HG03520 (cell line): ENCODE measurements around the gene SLPI.

Experiments
- ATAC-seq: cut with Tn5 transposase; IDR thresholded peaks from one replicate; pipeline ENCODE4 v1.9.1; 2021; ENCODE audit warnings: mild to moderate bottlenecking, moderate library complexity; ENCODE audit not compliant: unreplicated experiment

SLPI gene

GRCh38 chr20:45275338-45275737 is 21.0 kb upstream of the SLPI start:
- no peak for ATAC-seq

- ATAC-seq: no peak
These were observed 15.4 kb upstream of the SLPI start for GRCh38 chr20:45269754-45270270.

GRCh38 chr20:45269056-45269455 is 14.7 kb upstream of the SLPI start:
- no peak for ATAC-seq

DNA sequence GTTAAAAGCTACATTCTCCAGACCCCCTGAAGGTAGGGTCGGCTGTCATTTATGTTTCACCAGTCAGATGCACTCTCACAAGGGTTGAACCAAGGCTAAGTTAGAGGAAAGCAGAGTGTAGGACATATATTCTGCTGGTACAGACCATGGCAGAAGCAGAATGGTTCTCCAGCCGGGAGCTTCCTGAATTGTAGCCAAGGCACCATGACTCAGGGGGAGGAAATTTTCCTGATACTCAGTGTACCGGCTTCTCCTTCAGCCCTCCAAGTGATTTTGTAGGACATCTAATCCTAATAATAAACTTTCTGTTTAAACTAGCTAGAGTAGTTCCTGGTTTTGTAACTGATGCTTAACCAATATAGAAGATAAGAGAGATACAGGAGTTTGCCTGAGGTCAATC is 14.2 kb upstream of the SLPI start:
- no peak for ATAC-seq

GRCh38 chr20:45266977-45267376 is 12.6 kb upstream of the SLPI start:
- ATAC-seq: no peak

DNA sequence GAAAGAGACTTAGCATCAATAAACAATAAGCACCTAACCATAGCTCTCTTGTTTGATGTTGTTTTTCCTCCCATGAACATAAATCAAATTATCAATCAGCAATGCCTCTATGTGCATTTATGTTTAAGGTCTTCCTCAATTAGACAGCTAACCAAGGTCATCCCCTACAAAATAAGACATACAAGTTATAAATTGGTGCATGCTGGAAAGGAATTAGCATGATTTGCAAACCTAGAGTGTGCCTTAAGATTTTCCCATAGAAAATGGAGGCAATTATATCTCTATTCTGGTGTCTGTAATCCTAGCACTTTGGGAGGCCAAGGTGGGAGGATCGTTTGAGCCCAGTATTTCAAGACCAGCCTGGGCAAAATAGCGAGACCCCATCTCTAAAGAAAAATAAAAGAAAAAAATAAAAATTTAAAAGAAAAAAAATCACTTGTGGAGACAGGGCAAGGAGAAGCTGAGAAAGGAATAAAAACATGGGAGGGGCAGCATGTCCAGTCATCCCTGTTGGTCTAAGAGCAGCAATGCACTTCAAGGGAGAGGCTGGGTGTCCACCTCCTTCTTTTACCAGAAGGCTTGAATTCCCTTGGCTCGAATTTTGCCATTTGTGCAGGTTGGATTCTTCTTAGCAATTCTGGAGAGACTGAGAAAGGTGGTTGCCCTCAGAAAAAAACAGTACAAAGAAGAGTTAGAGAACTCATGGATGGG is 9.3 kb upstream of the SLPI start:
- no peak for ATAC-seq

GRCh38 chr20:45258664-45259063 is 4.3 kb upstream of the SLPI start:
- ATAC-seq: no peak

GRCh38 chr20:45258259-45258658 is 3.9 kb upstream of the SLPI start:
- no peak for ATAC-seq

GRCh38 chr20:45257711-45258110 is 3.3 kb upstream of the SLPI start:
- ATAC-seq: no peak

- ATAC-seq: no peak
These were observed 2.8 kb upstream of the SLPI start for GRCh38 chr20:45257161-45257560.

- no peak for ATAC-seq
These were observed 1.1 kb downstream of the SLPI start for GRCh38 chr20:45253261-45253660.

- no peak for ATAC-seq
These were observed 2.3 kb downstream of the SLPI start for GRCh38 chr20:45251884-45252560.

GRCh38 chr20:45248609-45249008 is 5.8 kb downstream of the SLPI start:
- ATAC-seq: no peak

DNA sequence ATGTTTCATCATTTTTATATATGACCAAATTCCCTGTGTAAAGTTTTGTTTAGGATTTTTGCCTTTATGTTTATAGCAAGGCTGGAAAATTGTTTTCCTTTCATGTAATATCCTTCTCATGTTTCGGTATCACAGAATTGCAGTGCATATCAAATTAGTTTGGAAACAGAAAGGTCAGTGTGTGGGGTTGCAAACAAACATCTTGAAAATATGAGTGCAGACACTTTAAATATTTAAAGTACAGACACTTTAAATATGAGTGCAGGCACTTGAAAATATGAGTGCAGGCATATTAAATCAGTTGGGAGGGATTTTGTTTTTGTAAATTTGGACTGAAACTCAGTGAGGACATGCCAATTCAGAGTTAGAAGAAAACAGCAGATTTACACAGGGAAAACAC is 6.5 kb downstream of the SLPI start:
- ATAC-seq: no peak

DNA sequence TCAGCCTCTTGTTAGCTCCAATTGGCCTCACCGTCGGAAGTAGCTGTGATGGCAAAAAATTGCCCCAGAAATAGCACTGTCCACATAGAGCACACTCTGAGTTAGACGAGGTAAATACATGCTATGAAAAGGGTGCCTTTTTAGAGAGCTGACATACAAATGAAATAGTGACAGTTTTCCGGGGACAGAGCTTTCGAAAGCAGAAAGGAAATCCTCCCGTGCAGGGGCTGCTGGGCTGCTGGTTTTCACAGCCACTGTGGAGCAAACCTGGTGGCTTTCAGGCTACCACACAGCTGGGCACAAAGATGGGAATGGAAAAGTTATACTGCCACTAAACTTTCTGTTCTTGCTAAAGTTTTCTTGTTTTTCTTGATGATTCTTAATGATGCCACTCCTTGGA is 8.3 kb downstream of the SLPI start:
- ATAC-seq: no peak

- no peak for ATAC-seq
These were observed 16.2 kb downstream of the SLPI start for GRCh38 chr20:45238139-45238538.

GRCh38 chr20:45235995-45236394 is 18.4 kb downstream of the SLPI start:
- no peak for ATAC-seq

DNA sequence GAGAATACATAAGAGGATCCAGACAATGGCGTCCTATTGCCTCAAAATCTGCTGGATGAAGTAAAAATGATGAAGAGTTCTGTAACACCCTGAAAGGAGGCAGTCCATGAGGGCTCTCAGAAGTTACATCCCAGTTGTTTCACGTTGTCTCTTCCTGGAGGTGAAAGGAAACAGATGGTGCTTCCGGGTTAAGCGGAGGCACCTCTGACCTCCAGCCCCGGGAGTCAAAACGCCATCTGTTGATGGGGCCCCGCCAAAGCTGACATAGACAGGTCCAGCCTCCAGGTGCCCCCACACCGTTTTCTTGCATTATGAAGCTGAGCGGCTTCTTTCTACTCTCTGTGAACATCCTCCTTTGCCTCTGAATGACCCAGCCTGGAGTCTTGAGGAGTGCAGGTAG is 23.7 kb downstream of the SLPI start:
- no peak for ATAC-seq

DNA sequence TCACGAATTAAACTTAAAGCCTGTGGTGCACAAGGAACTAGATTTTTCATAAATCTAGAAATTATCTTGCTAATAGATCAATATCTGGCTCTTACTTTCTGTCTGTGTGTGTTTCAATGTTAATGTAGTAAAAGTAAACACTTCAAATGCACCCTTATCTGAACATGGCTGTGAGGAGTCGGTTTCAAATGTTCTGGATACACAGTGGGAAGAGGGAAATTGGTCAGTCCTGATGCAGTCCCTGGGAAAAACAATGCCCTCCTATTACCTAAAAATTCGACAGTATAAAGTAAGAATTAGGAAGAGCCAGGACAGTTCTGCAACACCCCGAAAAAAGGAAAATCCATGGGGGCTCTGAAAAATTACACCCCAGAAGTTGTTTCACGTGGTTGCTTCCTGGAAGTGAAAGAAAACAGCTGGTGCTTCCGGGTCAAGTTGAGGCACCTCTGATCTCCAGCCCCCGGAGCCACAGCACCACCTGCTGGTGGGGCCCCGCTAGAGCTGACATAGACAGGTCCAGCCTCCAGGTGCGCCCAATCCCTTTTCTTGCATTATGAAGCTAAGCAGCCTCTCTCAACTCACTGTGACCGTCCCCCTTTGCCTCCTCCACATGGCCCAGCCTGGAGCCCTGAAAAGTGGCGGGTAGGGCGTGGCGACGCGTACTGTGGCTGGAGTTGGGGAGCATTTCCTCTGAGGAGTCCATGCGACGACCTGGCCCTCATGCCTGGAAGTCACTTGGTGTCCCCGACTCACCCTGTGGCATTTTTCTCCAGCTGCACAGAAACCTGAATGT is 24.9 kb downstream of the SLPI start:
- no peak for ATAC-seq

DNA sequence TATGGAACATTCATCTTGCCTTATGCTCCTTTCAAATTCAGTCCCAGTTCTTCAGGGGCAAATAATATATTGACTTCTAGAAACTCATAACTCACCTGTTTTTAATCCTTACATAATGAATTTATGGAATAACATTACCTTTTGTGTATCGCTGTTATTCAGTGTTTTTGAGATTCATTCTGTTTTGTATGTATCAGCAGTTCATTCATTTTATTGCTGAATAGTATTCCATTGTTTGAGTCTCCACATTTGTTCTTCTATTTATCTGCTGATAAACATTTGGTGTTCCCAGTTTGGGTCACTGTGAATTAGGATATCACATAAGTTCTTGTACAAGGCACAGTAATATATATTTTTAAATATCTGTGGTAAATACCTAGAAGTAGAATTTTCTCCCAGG is 28.1 kb downstream of the SLPI start:
- no peak for ATAC-seq

DNA sequence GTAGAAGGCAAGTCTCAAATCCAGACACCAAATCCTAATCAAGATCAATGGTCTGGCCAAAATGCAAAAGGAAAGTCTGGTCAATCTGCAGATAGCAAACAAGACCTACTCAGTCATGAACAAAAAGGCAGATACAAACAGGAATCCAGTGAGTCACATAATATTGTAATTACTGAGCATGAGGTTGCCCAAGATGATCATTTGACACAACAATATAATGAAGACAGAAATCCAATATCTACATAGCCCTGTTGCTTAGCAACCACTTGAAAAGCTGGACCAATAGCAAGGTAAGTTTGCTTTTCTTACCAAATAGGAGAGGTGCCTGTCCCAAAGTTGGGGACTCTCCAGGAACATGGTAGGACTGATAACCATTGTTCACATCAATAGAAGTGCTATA is 31.2 kb downstream of the SLPI start:
- ATAC-seq: no peak

DNA sequence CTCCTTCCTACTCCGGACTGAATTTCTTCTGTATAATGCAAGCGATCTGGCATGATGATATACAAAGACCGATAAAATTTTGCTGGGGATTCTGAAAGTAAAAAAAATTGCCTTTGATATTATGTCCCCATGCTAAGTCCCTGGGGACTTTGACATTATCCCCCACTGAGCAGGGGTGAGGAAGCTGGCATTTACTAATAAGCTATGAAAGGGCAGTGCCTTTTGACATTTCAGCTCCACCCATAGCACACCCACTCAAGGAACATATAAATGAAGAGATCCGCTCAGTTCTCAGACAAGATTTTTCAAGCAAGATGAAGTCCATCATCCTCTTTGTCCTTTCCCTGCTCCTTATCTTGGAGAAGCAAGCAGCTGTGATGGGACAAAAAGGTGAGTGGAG is 33.3 kb downstream of the SLPI start, which contains the start of gene SEMG2:
Gene SEMG2, plus strand, starts transcription at position 298 of the 400 bp plus-strand sequence. Its CDS starts 17 bp downstream, at position 315.
- ATAC-seq: no peak
